G401 (cell line): Measurements from ENCODE around the gene JPT1. TPM values are rescaled to one million over a fixed set of nuclear protein-coding genes. Genes with fewer than 3 reads are reported as not detected.

ENCODE experiments used
- DNase-seq: peaks from one replicate; pipeline ENCODE4 v3.0.0-alpha.2; 2015; ENCODE audit warnings: low spot score
- in situ Hi-C: cut with HindIII; loops from 2 replicates; pipeline ENCODE4 v1.10.0; 2016; ENCODE audit warnings: low sequenced_read_pairs, mixed read lengths
- total RNA-seq: library from RNA; depleted of rRNA; stranded (reverse); fragments of >200 nt; shearing (Covaris generic); gene quantifications from 2 replicates; pipeline ENCODE4 v1.2.3, GENCODE V29; 2014

The JPT1 gene
- total RNA-seq, 1 experiment from 2014 or later, result 235 TPM

DNA sequence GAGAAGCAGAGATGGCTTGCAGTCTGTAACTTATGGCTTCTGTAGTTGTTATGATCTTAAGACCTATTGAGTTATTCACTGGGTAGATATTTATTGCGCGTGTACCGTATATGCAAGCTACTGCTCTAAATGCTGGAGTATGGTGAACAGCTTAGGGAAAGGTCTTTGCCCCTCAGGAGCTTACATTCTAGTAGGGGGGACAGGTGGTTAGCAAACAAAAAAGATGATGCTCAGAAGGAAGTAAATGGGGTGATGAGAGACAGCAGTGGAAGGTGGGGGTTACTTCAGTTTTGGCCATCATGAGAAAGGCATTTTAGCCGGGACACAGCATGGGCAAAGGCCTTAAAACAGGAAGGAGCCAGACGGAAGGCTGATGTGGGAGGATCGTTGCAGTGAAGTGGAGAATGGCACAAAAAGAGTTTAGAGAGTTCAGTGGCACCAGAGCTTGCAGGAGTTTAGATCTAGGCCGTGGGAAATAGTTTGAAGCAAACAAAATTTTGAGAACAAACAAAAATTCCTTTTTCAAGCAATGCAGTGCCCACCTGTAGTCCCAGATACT, 42.5 kb downstream of the JPT1 start:
- in situ Hi-C loops, result no loop called here
- no peak for DNase-seq

DNA sequence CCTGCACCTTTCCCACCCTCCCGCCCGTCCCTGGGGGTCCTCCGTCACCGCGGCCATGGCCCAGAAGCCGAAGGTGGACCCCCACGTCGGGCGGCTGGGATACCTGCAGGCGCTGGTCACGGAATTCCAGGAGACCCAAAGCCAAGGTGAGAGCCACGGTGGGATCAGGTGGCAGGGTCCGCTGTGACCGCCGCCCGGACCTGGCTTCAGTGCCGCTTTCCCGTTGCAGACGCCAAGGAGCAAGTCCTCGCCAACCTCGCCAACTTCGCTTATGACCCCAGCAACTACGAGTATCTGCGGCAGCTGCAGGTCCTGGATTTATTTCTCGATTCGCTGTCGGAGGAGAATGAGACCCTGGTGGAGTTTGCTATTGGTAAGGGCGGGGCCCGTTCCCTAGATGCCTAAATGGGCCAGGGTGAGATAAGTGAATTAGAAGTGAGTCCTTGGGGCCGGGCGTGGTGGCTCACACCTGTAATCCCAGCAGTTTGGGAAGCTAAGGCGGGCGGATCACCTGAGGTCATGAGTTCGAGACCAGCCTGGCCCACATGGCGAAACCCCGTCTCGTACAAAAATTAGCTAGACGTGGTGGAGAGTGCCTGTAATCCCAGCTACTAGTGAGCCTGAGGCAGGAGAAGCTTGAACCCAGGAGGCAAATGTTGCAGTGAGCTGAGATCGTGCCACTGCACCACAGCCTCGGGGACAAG, 43.9 kb downstream of the JPT1 start:
- DNase-seq, result no peak

GRCh38 chr17:75109407-75110233, 44.7 kb downstream of the JPT1 start, which contains the start of gene ARMC7:
ARMC7 (plus strand) TSS chr17:75109969; CDS start chr17:75110289, 320 bp downstream.
- peak; percentile 89 for DNase-seq

More for the DNA sequence above, 43.9 kb downstream of the JPT1 start:
- in situ Hi-C loops, result no loop called here

DNA sequence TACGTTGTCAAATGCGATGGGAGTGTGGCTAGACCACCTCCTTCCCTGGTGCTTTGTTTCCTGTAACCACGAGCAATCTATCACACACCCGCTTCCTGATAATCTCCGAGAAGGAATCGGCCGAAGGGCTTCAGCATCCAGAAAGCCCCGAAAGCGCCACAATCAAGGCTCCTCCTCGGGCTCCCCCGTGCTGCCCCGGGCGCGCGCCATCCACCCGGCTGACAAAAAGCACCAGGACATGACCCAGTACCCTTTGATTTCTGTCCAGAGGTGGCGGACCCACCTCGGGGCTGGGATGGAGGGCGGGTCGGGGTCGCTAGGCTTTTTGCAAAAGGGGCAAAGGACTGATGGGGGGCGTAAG, 45.3 kb downstream of the JPT1 start:
- in situ Hi-C loops, result no loop called here
- no peak for DNase-seq

More at GRCh38 chr17:75109407-75110233, 44.7 kb downstream of the JPT1 start, which contains the start of gene ARMC7:
- in situ Hi-C loops, result no loop called here

DNA sequence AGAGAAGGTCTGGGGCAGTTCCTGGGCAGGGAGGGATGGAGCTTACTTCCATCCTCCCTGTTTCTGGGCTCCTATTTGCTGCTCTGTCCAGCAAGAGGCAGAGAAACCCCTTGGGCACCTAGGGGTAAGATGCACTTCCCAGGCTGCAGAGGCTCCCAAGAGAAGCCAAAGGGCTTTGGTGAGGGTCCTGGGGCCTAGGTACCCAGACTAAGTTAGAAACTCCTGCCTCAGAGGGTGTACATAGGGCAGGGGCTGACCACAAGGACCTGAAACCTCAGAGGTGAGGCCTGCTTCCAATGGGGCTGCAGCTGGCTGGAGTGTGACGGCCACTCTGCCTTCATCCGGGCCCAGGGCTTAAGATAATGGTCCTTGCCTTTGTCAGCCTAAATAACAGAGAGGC, 46.1 kb downstream of the JPT1 start:
- DNase-seq, result no peak
- in situ Hi-C loops, result no loop called here

DNA sequence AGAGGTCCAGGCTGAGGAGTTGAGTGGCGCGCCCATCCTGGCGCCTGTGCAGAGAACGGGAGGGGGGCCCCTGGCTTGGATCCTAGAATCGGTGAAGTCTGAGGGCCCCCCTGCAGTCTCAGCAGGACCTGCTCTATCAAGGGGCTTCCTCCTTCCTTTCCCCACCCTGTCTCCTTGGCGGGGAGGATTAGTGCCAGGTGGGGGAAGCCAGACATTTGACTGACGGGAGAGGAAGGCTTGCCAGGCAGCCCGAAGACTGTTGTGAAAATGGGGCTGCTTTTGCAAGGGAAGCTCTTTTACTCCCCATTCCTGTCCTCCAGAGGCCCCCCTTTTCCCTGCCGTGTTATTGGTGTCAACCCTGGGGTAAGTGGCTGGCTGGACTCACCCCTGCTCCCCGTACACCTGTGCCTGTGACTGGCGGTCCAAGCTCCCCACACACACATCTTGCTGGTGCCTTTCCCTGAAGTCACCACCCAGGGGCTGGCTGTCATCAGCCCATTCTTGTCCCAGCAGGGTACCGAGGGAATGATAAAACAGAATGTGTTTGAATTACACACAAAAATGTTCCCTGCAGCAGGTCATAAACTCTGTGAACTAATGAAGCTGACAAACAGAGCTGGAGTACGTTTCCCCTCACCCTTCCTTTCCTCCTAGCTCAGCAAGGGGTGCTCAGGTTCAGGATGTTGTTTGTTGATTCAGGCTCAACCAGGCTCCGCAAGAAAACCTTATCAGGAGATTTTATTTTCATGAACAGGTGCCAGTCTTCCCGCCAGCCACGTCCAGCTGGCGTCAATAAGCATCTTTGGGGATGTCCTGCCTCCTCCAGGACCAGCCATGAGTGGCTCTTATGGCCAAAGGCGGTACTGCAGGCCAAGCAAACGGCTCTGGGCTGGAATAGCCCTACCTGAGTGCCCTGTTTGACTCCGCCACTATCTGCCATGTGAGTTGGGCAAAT, 48.9 kb downstream of the JPT1 start:
- peak; percentile 91 for DNase-seq
- in situ Hi-C loops, result no loop called here

- in situ Hi-C loops, result no loop called here
- no peak for DNase-seq
These were observed 50.4 kb downstream of the JPT1 start for GRCh38 chr17:75103601-75104554.

- no peak for DNase-seq
- in situ Hi-C loops, result no loop called here
These were observed 51.9 kb downstream of the JPT1 start for GRCh38 chr17:75102385-75102821.

- in situ Hi-C loops, result no loop called here
- DNase-seq, result no peak
These were observed 54.3 kb downstream of the JPT1 start for GRCh38 chr17:75099881-75100595.

- DNase-seq, result no peak
- in situ Hi-C loops, result no loop called here
These were observed 55.5 kb downstream of the JPT1 start for GRCh38 chr17:75098861-75099260.

DNA sequence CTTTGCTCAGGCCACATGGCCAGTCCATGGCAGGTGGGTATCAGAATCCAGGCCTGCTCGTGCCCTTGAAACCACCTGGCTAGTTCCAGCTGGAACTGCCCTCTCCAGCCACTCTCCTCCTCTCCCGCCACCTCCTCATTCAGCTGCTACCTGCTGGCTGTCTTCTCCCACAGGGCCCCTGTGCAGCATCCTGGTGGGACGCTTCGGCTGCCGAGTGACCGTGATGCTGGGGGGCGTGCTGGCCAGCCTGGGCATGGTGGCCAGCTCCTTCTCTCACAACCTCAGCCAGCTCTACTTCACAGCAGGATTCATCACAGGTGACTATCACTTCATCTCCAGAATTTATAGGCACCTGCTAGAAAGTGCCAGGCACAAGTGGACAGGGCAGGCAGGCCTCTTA, 56.4 kb downstream of the JPT1 start:
- in situ Hi-C loops, result no loop called here
- no peak for DNase-seq

DNA sequence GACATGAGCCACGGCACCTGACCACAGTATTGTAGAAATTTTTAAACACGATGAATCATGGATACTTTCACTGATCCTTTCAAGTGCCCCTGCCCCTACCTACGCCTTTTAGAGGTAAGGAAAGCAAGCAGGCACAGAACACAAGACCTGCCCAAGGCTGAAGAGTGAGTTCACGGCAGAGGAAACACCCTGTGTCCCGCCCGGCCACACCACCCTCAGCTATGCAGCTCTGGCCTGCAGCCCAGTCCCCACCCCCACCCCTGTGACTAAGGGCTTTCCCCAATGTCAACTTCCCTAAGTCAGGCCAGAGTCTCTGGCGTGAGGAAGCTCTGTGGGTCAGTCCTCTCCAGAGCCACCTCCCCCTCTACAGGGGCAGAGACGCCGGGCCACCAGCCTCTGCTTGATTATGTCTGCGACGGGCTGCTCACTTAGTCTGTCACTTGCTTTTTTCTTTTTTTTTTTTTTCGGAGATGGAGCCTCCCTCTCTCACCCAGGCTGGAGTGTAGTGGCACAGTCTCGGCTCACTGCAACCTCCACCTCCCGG, 58.2 kb downstream of the JPT1 start:
- in situ Hi-C loops, result no loop called here

DNA sequence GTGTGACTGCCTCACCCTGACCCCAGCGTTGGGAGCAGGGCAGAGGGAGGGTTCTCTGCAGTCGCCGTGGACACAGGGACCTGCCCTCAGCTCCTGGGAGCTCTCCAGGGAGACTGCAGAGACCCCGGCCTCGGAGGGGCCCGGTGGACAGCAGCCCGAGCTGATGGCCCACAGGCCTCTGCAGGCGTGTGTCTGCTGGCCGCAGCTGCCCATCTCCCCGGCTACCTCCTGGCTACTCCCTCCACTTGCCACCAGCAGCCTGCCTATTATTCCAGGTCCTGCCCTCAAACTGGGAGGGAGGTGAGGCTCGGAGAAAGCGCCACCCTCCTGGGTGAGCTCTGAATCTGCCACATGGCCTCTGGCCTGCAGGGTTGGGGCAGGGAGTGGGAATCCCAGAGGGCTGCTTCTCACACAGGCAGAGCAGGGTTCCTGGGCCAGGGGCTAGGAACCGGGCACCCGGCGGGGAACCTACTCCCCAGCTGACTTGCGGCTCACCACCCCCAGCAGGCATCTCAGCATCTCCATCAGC, 59.4 kb downstream of the JPT1 start:
- in situ Hi-C loops, result no loop called here
- no peak for DNase-seq

More for the DNA sequence above, 58.2 kb downstream of the JPT1 start:
- DNase-seq, result no peak

GRCh38 chr17:75093548-75094158, 60.7 kb downstream of the JPT1 start:
- DNase-seq, result no peak
- in situ Hi-C loops, result no loop called here

GRCh38 chr17:75091855-75092327, 62.4 kb downstream of the JPT1 start:
- in situ Hi-C loops, result no loop called here
- no peak for DNase-seq
